ENCODE data around the gene C17orf50. TPM values are rescaled to one million over a fixed set of nuclear protein-coding genes. Genes with fewer than 3 reads are reported as not detected.
A peak's percentile ranks its signal among the peaks of the same experiment; 100 is the strongest.

The C17orf50 gene
- total RNA-seq, 1 experiment from 2014 or later: not detected

DNA sequence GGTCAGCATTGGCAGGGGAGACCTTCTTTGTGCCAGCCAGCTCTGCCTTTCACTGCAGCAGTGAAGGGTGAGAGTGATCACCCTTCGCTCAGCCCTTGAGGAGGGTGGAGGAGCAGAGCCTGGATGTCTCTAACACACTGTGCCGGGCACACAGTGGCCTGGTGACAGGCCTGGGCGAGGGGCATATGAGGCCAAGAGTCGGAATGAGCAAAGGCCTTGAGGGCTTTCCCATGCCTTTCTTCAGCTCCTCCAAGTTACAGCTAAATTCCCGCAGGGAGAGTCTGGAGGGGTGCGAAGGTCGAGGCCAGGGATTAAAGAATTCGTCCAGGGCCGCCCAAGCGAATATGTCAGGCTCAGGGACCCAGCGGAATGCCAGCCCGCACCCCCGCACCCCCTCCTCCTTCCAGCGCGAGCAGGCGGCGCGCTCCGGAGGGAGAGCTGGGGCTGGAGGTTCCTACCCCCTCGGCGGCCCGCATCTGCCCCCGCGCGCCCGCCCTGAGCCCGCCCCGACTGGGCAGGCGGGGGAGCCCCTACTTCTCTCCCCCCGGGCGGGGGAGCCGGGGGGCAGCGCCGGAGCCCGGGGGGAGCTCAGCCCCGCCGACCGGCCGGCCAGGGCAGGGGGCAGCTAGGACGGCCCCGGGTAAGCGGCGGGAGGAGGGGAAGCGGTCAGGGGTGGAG, 29.3 kb upstream of the C17orf50 start, which contains the start of gene RASL10B:
Gene RASL10B, plus strand, starts transcription at position 401 of the 678 bp plus-strand sequence. CDS start 3,546 bp downstream, outside the sequence.
- in situ Hi-C loops (cut with HindIII; ENCODE audit: low pct_unique_long_range_greater_than_20kb, low sequenced_read_pairs): no loop called here
- DNase-seq (ENCODE audit: low read depth, low spot score): peak; percentile 35

DNA sequence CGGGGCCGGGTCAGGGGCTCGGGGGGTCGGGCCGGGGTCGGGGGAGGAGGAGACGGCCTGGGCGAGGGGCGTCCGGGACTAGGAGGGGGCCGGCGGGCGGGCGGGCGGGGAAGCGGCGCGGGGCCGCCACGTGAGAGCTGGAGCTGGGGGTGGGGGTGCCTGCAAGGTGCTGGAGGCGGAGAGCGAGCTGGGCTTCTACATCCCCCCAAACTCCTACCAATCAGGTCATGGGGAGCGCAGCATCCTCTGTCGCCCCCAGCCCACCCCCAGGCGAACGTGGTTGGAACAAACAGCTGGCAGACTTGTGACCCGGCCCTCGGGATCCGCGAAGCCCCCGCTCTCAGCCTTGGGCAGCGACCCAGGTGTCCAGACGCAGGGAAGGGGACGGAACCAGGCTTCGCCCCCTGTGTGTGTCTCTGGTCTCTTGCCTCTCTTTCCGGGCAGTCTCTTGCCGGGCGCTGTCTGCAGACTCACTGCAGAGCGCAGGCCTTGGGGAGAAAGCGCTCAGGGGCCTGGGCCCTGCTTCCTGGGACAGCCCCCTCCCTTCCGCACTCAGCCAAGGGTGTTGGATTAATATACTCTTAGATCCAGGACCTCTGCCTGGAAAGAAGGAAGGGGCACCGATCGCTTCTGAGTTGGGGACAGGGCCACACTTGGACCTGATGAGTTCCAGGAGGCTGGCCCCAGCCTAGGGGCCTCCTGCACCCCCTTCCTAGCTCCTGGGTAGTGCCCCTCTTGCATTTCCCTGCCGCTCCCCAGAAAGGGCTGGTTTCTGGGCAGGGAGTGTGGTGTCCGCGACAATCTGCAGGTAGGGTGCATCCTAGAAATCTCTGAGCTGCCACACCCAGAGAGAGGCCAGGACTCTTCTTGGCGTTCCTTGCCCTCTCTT, 28.5 kb upstream of the C17orf50 start:
- in situ Hi-C loops (cut with HindIII; ENCODE audit: low pct_unique_long_range_greater_than_20kb, low sequenced_read_pairs): no loop called here
- DNase-seq (ENCODE audit: low read depth, low spot score): no peak

DNA sequence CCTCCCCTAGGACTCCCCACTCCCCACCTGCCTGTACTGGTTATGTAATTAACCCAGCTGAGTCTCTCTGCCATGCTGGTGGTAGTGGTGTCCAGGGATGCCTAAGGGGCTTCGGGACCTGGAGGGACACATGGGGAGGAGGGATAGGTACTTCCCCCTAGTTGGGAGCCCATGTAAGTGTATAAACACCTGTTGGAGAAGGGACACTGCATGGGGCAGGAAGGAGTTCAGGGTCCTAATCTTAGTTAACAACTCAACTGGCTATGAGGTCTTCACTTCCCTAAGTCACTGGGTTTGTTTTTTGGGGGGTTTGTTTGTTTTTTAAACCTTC, 27.9 kb upstream of the C17orf50 start:
- no peak for DNase-seq (ENCODE audit: low read depth, low spot score)
- in situ Hi-C loops (cut with HindIII; ENCODE audit: low pct_unique_long_range_greater_than_20kb, low sequenced_read_pairs): no loop called here

DNA sequence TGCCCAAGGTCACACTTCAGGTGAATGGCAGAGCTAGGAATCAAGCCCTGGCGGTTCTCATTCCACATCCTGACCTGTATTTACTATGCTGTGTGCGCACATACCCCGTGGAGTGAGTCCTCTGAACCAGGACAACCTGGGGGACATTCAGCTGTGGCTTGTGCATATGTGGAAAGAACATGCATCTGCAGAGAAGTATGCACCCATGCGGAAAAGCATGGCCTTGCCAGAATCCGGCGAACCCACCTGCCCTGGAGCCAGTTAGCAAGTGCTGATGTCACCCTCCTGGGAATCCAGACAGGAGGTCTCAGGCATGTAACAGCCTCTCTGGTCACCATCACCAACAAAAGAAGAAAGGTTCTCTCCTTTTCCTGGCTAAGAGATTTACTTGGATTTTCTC, 27.3 kb upstream of the C17orf50 start:
- no peak for DNase-seq (ENCODE audit: low read depth, low spot score)

DNA sequence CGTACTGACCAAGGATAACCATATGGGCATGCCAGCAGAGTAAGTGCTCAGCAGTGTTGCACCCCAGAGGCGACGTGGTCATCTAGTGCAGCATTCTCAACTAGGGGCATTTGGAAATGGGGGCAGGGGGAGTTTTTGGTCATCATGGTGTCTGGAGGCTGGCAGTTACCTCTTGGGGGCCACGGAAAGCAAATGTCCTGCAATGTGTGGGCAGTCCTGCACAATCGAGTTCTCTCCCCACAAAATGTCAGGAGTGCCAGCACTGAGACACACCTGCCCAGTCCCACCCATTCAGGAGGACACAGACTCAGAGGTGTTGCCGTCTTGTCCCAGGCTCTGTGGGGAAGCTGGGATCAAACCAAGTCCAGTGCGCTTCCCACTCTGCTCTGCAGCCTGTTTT, 26.3 kb upstream of the C17orf50 start:
- no peak for DNase-seq (ENCODE audit: low read depth, low spot score)
- in situ Hi-C loops (cut with HindIII; ENCODE audit: low pct_unique_long_range_greater_than_20kb, low sequenced_read_pairs): no loop called here

More for the DNA sequence above, 27.3 kb upstream of the C17orf50 start:
- in situ Hi-C loops (cut with HindIII; ENCODE audit: low pct_unique_long_range_greater_than_20kb, low sequenced_read_pairs): no loop called here

DNA sequence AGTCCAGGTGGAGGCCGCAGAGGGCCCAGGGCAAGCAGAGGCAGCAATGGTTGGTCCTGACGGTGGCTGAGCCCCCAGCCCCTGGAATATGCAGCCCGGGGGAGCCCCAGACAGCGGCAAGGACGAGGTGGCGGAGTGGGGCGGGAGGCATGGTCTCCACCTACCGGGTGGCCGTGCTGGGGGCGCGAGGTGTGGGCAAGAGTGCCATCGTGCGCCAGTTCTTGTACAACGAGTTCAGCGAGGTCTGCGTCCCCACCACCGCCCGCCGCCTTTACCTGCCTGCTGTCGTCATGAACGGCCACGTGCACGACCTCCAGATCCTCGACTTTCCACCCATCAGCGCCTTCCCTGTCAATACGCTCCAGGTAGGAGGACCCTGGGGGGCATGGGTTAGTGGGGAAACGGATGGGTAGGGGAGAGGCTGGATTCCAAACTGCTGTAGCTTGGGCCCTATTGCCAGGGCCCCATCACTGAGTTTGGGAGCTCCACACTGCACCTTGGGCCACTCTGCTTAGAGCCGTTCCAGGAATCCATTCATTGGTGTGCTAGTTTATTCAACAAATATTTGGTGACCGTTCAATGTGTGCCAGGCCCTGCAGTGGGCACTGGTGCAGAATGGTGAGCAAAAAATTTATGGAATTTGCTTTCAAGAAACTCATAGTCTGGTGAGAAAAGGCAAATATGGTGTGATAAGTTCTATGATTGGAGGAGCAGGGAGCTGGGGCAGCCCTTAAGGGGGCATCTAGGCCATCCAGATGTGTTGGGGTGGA, 25.5 kb upstream of the C17orf50 start:
- in situ Hi-C loops (cut with HindIII; ENCODE audit: low pct_unique_long_range_greater_than_20kb, low sequenced_read_pairs): no loop called here
- no peak for DNase-seq (ENCODE audit: low read depth, low spot score)

DNA sequence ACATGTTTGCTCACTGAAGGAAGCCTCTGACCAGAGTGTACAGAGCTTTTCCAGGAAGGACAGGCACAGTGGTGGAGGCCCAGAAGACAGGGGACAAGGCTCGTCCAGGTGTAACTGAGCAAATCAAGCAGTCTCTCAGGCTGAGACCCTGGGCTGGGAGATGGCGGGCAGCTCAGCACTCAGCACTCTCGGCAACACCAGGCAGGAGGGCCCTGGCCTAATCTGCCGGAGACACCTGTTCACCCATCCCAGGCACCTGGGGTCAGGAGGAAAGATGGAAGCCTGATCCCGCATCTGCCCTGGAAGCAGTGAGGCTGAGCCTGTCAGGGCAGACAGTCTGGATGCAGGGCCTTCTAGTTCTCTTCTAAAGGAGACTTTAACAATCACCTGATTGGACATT, 24.5 kb upstream of the C17orf50 start:
- no peak for DNase-seq (ENCODE audit: low read depth, low spot score)
- in situ Hi-C loops (cut with HindIII; ENCODE audit: low pct_unique_long_range_greater_than_20kb, low sequenced_read_pairs): no loop called here

DNA sequence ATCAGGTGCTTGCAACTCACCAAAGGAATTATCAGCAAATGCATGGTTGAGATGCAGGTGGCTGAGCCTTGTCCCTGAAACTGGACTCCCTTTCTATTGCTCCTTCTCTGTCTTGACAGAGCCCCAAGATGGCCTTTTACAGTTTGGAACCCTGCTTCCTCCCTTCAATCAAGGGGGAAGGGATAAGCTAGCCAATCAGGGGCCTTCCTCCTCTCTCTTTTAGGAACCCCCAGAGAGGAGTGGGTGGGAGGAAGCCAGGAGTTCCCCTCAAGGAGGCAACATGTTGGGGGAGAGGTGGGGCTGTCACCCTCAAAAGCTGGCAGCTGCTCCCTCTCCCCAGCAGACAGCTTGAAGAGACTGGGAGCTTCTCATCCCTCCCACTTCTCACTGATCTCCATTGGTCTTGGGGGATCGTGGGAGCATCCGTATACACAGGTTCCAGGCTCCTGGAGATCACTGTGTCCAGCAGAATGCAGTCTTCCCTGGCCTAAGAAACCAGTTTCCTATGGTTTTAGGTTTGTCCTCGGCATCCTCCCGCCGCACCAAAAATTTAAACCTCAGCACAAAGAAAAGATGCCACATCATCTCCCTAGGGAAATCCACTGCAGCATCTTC, 22.1 kb upstream of the C17orf50 start:
- DNase-seq (ENCODE audit: low read depth, low spot score): no peak
- in situ Hi-C loops (cut with HindIII; ENCODE audit: low pct_unique_long_range_greater_than_20kb, low sequenced_read_pairs): no loop called here

DNA sequence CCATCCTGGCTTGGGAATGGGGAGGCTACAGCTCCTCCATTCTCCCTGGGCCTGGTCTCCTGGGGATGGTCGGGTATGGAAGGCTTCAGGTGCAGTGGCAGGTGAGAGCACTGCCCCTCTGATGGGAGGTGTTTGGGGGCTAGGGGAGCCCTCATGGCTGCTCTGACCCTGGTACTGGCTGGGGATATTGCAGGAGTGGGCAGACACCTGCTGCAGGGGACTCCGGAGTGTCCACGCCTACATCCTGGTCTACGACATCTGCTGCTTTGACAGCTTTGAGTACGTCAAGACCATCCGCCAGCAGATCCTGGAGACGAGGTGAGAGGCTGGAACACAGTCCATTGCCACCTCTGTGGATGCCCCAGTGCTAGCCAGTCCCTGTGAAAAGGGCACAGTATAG, 20.5 kb upstream of the C17orf50 start:
- in situ Hi-C loops (cut with HindIII; ENCODE audit: low pct_unique_long_range_greater_than_20kb, low sequenced_read_pairs): no loop called here
- no peak for DNase-seq (ENCODE audit: low read depth, low spot score)

DNA sequence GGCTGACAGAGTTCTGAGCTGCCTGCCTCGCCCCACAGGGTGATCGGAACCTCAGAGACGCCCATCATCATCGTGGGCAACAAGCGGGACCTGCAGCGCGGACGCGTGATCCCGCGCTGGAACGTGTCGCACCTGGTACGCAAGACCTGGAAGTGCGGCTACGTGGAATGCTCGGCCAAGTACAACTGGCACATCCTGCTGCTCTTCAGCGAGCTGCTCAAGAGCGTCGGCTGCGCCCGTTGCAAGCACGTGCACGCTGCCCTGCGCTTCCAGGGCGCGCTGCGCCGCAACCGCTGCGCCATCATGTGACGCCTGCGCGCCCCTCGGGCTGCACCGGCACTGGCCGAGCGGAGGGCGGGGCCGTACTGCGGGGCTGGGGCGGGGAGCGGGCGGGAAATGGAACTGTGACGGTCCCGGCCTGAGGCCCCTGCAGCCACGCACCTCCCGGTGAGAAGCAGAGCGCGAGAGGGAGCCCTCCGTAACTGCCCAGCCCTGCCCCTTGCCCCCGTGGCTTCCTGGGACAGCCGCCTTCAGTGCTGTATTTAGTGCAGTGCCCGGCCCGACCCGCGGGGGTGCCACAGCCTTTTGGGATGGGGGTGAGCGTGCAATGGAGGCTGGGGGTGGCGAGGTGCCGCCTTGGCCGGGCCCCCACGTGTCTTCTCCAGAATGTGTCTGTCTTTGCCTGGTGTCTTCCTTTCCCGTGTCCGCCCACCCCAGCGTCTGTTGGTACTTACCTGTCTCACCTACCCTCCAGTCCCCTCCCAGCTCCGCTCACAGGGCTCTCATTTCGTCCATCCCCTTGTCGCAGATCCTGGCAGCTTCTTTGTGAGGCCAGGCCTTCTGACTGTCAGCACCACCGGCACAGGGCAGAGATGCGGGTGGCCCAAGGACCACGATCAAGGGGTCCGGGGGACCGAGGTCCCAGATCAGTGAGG, 19.4 kb upstream of the C17orf50 start:
- DNase-seq (ENCODE audit: low read depth, low spot score): peak; percentile 16
- in situ Hi-C loops (cut with HindIII; ENCODE audit: low pct_unique_long_range_greater_than_20kb, low sequenced_read_pairs): no loop called here

DNA sequence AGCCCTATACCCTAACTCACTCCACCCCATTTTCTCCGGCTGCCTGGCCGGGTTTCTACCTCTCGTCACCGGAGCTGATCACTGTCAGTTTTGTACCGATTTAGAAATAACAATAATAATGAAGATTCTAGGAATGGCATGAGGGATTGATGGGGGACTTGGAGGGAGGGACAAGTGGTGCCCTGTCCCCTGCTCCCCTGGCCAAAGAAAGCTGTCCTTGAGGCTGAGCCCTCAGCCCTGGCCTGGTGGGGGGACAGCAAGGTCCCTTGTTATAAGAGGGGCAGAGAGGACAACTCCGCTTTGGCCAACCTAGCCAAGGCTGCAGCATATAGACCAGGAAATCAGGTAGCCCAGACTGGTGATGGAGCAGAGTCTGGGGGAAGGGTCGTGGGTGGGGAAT, 18.2 kb upstream of the C17orf50 start:
- in situ Hi-C loops (cut with HindIII; ENCODE audit: low pct_unique_long_range_greater_than_20kb, low sequenced_read_pairs): no loop called here
- DNase-seq (ENCODE audit: low read depth, low spot score): no peak

DNA sequence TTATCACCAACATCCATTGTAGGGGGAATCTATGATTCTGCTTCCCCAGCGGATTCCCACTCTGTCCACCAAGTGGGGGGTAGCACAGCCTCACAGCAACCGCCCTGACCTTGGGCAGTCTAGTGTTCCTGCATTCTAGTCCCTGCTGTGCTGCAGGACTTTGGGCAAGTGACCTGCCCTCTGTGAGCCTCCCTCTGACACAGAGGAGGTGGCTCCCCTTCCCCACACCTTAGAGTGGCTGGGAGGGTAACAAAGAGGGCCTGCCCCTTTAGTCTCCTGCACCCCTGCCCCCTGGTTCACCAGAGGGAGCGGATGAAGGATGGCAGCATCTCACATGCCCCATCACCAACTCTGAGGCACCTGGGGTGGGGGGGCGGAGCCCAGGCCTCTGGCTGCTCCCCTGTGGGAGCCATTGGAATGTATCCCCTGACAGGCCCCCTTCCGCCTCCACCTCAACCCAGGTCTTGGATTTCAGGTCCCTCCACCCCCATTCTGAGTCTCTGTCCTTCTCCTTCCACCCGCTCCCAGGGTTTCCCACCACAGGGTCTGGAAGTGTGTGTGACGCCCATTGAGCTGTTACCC, 17.7 kb upstream of the C17orf50 start:
- in situ Hi-C loops (cut with HindIII; ENCODE audit: low pct_unique_long_range_greater_than_20kb, low sequenced_read_pairs): no loop called here
- no peak for DNase-seq (ENCODE audit: low read depth, low spot score)

DNA sequence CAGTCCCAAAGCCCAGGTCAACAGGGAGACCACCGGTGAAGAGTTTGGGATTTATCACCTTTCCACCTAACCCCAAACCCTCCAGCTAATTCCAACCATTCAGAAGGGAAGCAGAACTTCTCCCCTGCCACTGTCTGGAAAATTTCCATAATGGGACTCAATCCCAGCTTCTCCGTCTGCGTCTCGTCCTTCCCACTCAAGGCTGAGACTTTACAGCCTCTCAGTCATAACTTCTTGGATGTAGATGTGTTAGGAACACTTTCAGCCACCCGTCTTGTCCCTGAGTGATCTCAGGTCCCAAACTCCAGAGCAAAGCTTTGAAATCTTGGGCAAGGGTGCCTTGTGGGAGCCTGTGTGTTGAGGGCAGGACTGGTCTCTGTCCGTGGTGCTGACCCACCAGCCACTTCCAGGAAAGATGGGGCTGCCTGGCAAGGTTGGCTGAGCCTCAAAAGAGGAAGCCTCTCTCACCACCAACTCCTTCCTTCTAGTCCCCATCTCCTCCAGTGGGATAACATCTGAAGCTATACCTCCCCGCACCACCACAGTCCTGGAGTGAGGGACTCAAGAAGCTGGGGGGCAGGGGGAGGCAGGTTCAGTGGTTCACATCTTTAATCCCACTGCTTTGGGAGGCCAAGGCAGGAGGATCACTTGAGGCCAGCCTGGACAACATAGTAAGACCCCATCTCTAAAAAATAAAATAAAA, 16.9 kb upstream of the C17orf50 start:
- DNase-seq (ENCODE audit: low read depth, low spot score): peak; percentile 36
- in situ Hi-C loops (cut with HindIII; ENCODE audit: low pct_unique_long_range_greater_than_20kb, low sequenced_read_pairs): no loop called here

DNA sequence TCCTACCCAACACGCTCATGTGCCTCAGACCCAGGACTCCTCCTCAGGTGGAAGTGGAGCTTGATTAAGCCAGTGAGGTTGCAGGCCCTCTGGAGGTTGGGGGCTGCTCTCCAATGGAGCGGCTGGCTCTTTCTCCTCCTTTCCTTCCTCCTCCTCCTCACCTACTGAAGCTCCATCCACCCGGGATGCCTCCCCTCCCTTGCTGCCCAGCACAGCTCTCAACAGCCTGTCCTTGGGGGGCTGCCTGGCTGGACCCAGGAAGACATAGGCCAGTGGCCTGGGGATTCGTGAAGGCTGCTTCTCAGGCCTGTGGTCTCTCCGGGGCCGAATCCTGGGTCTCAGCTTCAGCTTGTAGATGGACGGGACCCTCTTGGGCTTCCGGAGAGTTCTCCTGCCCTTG, 15.9 kb upstream of the C17orf50 start:
- DNase-seq (ENCODE audit: low read depth, low spot score): no peak
- in situ Hi-C loops (cut with HindIII; ENCODE audit: low pct_unique_long_range_greater_than_20kb, low sequenced_read_pairs): no loop called here

DNA sequence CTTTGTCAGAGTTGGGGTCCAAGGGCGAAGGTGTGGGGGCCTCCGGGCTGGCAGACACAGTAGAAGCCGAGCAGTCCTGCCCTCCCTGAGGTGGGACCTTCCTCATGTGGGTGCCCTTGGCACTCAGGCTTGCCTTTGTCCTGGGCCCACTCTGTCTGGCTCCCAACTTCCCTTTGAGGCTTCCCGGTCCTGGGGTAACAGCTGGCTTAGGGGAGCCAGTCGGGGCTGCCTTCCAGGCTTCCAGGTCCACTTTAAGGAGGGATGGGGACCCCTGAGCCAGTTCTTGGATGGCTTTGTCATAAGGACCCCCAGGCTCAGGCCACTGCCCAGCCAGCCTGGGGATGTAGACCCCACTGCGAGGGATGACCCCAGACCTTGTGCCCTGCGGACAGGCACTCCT, 15.4 kb upstream of the C17orf50 start:
- in situ Hi-C loops (cut with HindIII; ENCODE audit: low pct_unique_long_range_greater_than_20kb, low sequenced_read_pairs): no loop called here

DNA sequence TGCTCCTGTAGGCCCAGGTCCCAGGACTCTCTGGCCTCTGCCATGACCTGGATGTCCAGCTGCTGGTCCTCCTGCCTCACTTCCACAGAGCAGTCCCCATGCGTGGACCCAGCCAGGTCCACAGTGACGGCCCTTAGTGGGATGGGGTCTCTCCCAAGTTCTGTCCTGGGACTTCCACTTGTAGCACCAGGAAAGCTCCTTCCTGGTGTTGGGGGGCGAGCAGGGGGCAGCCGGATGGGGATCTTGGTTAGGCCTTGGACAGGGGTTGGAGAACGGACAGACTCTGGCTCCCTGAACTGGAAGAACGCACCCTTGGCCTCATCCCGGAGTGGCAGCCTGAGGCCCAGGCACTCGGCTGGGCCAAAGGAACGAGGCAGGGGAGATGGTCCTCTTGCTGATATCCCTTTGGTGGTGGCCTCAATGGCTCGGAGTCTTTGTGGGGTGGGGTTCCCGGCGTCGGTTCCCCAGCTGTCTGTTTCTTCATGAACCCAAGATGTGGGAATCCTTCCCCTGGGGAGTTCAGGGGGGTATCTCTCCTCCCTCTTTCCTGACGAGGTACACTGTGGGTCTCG, 14.9 kb upstream of the C17orf50 start:
- in situ Hi-C loops (cut with HindIII; ENCODE audit: low pct_unique_long_range_greater_than_20kb, low sequenced_read_pairs): no loop called here
- DNase-seq (ENCODE audit: low read depth, low spot score): no peak

More for the DNA sequence above, 15.4 kb upstream of the C17orf50 start:
- DNase-seq (ENCODE audit: low read depth, low spot score): no peak
